ENCODE measurements around the gene TCEANC.

TCEANC gene

GRCh38 chrX:13711141-13711540, 58.2 kb downstream of the TCEANC start:
- H2AK5ac ChIP-seq (ENCODE audit: low read length) = no peak overlapping the region
- no peak overlapping the region for H2BK120ac ChIP-seq (ENCODE audit: insufficient read depth, low read length, poor library complexity)
- no peak overlapping the region for H4K8ac ChIP-seq (ENCODE audit: low read depth, low read length)
- no peaks in the 10 kb centered on the region for H3K79me2 ChIP-seq (ENCODE audit: control insufficient read depth, insufficient read depth, low read length, poor library complexity)
- no peaks in the 10 kb centered on the region for H3K9me3 ChIP-seq (ENCODE audit: insufficient read depth, low read depth, low read length)
- no peaks in the 10 kb centered on the region for H3K4me1 ChIP-seq (ENCODE audit: control insufficient read depth in 1 of 2, insufficient read depth in 2 of 2, low read length in 2 of 2)
- no peak overlapping the region for H3K18ac ChIP-seq (ENCODE audit: low read length)
- no peaks in the 10 kb centered on the region for H3K27me3 ChIP-seq (ENCODE audit: insufficient read depth, low read length)
- no peak overlapping the region for H4K12ac ChIP-seq (ENCODE audit: low read depth, low read length)
- no peak overlapping the region for H2BK5ac ChIP-seq (ENCODE audit: low read depth, low read length, poor library complexity)
- H3K36me3 ChIP-seq (ENCODE audit: control insufficient read depth in 1 of 2, insufficient read depth in 2 of 2, low read length in 2 of 2) = peaks cover 12 to 13% of the 10 kb centered on the region in 2 experiments
- H3K4me3 ChIP-seq (ENCODE audit: low read depth, low read length) = no peak overlapping the region
- no peak overlapping the region for H3K14ac ChIP-seq (ENCODE audit: low read length)
- no peak for DNase-seq
- no peak overlapping the region for H3K27ac ChIP-seq (ENCODE audit: low read depth, low read length)
- H3K9ac ChIP-seq (ENCODE audit: low read length) = no peak overlapping the region
- H4K91ac ChIP-seq (ENCODE audit: low read depth, low read length) = no peak overlapping the region
- no peak overlapping the region for H2BK12ac ChIP-seq (ENCODE audit: low read length)
- no peak overlapping the region for H3K4me2 ChIP-seq (ENCODE audit: low read length)
- H2AFZ ChIP-seq (ENCODE audit: insufficient read depth, low read length, poor library complexity) = no peak overlapping the region
- no CpG with 5 or more reads among the region's 4 CpGs for WGBS (ENCODE audit: extremely low coverage, insufficient coverage, insufficient read length)
- no peaks in the 10 kb centered on the region for H3K79me1 ChIP-seq (ENCODE audit: low read length)
- H3K23ac ChIP-seq (ENCODE audit: low read length) = no peak overlapping the region
- H3K4ac ChIP-seq (ENCODE audit: low read depth, low read length) = no peak overlapping the region

All from trophoblast cell (in vitro differentiated cells and primary cell).